Neuronal stem cell (in vitro differentiated cells): ENCODE data around the gene RAB22A.

ENCODE experiments used
- DNase-seq: peaks from one replicate; pipeline ENCODE4 v3.0.0-alpha.2; 2013; ENCODE audit warnings: low spot score
- H2AFZ ChIP-seq: one replicate; pipeline ENCODE4 v1.6.1; 2013; ENCODE audit warnings: mild to moderate bottlenecking, low read length, inconsistent platforms
- H2AK5ac ChIP-seq: 2 replicates; pipeline ENCODE4 v1.6.1; 2013; ENCODE audit warnings: low read depth, mild to moderate bottlenecking, inconsistent platforms, low read length, moderate library complexity, mixed read lengths
- H2BK120ac ChIP-seq: 2 replicates; pipeline ENCODE4 v1.6.1; 2013; ENCODE audit warnings: low read depth, mild to moderate bottlenecking, inconsistent platforms, low read length, moderate library complexity, mixed read lengths
- H2BK12ac ChIP-seq: one replicate; pipeline ENCODE4 v1.6.1; 2013; ENCODE audit warnings: low read length, inconsistent platforms
- H2BK15ac ChIP-seq: 2 replicates; pipeline ENCODE4 v1.6.1; 2013; ENCODE audit warnings: mild to moderate bottlenecking, low read length, inconsistent platforms, mixed read lengths
- H2BK5ac ChIP-seq: one replicate; pipeline ENCODE4 v1.6.1; 2013; ENCODE audit warnings: inconsistent platforms, mild to moderate bottlenecking, low read length, moderate library complexity
- H3K14ac ChIP-seq: one replicate; pipeline ENCODE4 v1.6.1; 2013; ENCODE audit warnings: low read length, inconsistent platforms
- H3K18ac ChIP-seq: 2 replicates; pipeline ENCODE4 v1.6.1; 2013; ENCODE audit warnings: low read length, inconsistent platforms
- H3K23ac ChIP-seq: 2 replicates; pipeline ENCODE4 v1.6.1; 2013; ENCODE audit warnings: low read depth, mild to moderate bottlenecking, mixed read lengths, low read length, inconsistent platforms; ENCODE audit not compliant: poor library complexity
- H3K27ac ChIP-seq: replicated peaks from 3 replicates; pipeline ENCODE4 v1.5.1; 2013; ENCODE audit warnings: low read length, inconsistent platforms
- H3K27me3 ChIP-seq, 3 experiments: 2 replicates each; pipeline ENCODE4 v1.6.1; 2013; ENCODE audit warnings: low read length in 3 of 3, mild to moderate bottlenecking in 2 of 3, inconsistent platforms in 1 of 3, low read depth in 1 of 3, mixed read lengths in 1 of 3, moderate library complexity in 1 of 3; ENCODE audit not compliant: control insufficient read depth in 3 of 3, insufficient read depth in 3 of 3
- H3K36me3 ChIP-seq, 2 donors: replicated peaks in 1 of 2; 2 replicates each; pipeline ENCODE4 v1.6.1; 2013; ENCODE audit warnings: low read length in 2 of 2; ENCODE audit not compliant: control insufficient read depth in 2 of 2, insufficient read depth in 2 of 2
- H3K4ac ChIP-seq: 2 replicates; pipeline ENCODE4 v1.6.1; 2013; ENCODE audit warnings: inconsistent platforms, mild to moderate bottlenecking, low read length, moderate library complexity
- H3K4me1 ChIP-seq, 2 donors: 1 replicate in 1 of 2; 2 replicates in 1 of 2; pipeline ENCODE4 v1.6.1; 2013; ENCODE audit warnings: low read length in 2 of 2, low read depth in 1 of 2; ENCODE audit not compliant: control insufficient read depth in 2 of 2, insufficient read depth in 1 of 2
- H3K4me2 ChIP-seq: one replicate; pipeline ENCODE4 v1.6.1; 2013; ENCODE audit warnings: mild to moderate bottlenecking, low read length, inconsistent platforms; ENCODE audit not compliant: insufficient read depth, poor library complexity, severe bottlenecking
- H3K4me3 ChIP-seq, 2 donors: 2 replicates each; pipeline ENCODE4 v1.5.1; 2013; ENCODE audit warnings: low read length in 2 of 2, mild to moderate bottlenecking in 2 of 2, inconsistent platforms in 1 of 2, moderate library complexity in 1 of 2
- H3K79me1 ChIP-seq: one replicate; pipeline ENCODE4 v1.6.1; 2013; ENCODE audit warnings: low read depth, mild to moderate bottlenecking, inconsistent platforms, low read length, moderate library complexity
- H3K9ac ChIP-seq: one replicate; pipeline ENCODE4 v1.6.1; 2013; ENCODE audit warnings: mild to moderate bottlenecking, low read depth, low read length, inconsistent platforms; ENCODE audit not compliant: poor library complexity
- H3K9me3 ChIP-seq, 2 donors: replicated peaks in 1 of 2; 2 replicates each; pipeline versions ENCODE3 to v1.6.1; 2013; ENCODE audit warnings: low read length in 2 of 2, mild to moderate bottlenecking in 2 of 2, inconsistent platforms in 1 of 2, low read depth in 1 of 2, mixed read lengths in 1 of 2, moderate library complexity in 1 of 2; ENCODE audit not compliant: control insufficient read depth in 2 of 2, insufficient read depth in 1 of 2
- H4K8ac ChIP-seq: one replicate; pipeline ENCODE4 v1.6.1; 2013; ENCODE audit warnings: low read depth, mild to moderate bottlenecking, inconsistent platforms, low read length, moderate library complexity
- H4K91ac ChIP-seq: one replicate; pipeline ENCODE4 v1.6.1; 2013; ENCODE audit warnings: low read length, low read depth, mild to moderate bottlenecking, inconsistent platforms; ENCODE audit not compliant: poor library complexity
- WGBS, 2 donors: extraction: QIAGEN DNeasy Blood & Tissue Kit; methylation state at CpG; one replicate each; pipeline ENCODE4 v1.1.7; 2013; ENCODE audit warnings: missing lambda C conversion rate in 2 of 2, mixed read lengths in 1 of 2; ENCODE audit not compliant: insufficient read length in 2 of 2, insufficient replicate concordance in 1 of 2; ENCODE audit errors: extremely low coverage in 2 of 2; 5-methylcytosine and 5-hydroxymethylcytosine counted together

Gene RAB22A

GRCh38 chr20:58402827-58403226 lies 93.3 kb downstream of the RAB22A start:
- Histone ChIP-seq H2AK5ac (no peak overlapping the region), H3K4me2 (no peak overlapping the region), H2BK5ac (no peak overlapping the region), H4K8ac (no peak overlapping the region), H3K18ac (no peak overlapping the region), H2BK15ac (no peak overlapping the region), H3K4ac (no peak overlapping the region), H3K36me3 (peaks cover 0 to 12% of the 10 kb centered on the region in 2 donors), H3K9ac (no peak overlapping the region), H2BK12ac (no peak overlapping the region), H4K91ac (no peak overlapping the region), H2BK120ac (no peak overlapping the region), H3K4me1 (no peaks in the 10 kb centered on the region), H3K27ac (no peak overlapping the region), H3K4me3 (no peak overlapping the region), H3K14ac (no peak overlapping the region), H3K23ac (no peak overlapping the region), H3K27me3 (no peaks in the 10 kb centered on the region), H3K9me3 (peaks cover 0 to 5% of the 10 kb centered on the region in 2 donors), H2AFZ (no peak overlapping the region), H3K79me1 (peaks cover 3% of the 10 kb centered on the region)
- WGBS, 2 donors: no CpG with 5 or more reads among the region's 5 CpGs
- DNase-seq: no peak

- Histone ChIP-seq H3K79me1 (peaks cover 3% of the 10 kb centered on the region), H2BK5ac (no peak overlapping the region), H3K27ac (no peak overlapping the region), H3K14ac (no peak overlapping the region), H3K4me3 (no peak overlapping the region), H2BK15ac (no peak overlapping the region), H2AK5ac (no peak overlapping the region), H3K23ac (no peak overlapping the region), H3K36me3 (peaks cover 0 to 9% of the 10 kb centered on the region in 2 donors), H3K4me1 (no peaks in the 10 kb centered on the region), H2AFZ (no peak overlapping the region), H3K18ac (no peak overlapping the region), H3K4me2 (no peak overlapping the region), H3K9ac (no peak overlapping the region), H2BK120ac (no peak overlapping the region), H4K91ac (no peak overlapping the region), H4K8ac (no peak overlapping the region), H3K27me3 (no peaks in the 10 kb centered on the region), H2BK12ac (no peak overlapping the region), H3K4ac (no peak overlapping the region), H3K9me3 (peaks cover 0 to 5% of the 10 kb centered on the region in 2 donors)
- no peak for DNase-seq
- no CpG with 5 or more reads among the region's 3 CpGs for WGBS, 2 donors
Measured at GRCh38 chr20:58403272-58403671, 93.8 kb downstream of the RAB22A start.

- WGBS, 2 donors: no CpG with 5 or more reads among the region's 11 CpGs
- Histone ChIP-seq H3K79me1 (peaks cover 3% of the 10 kb centered on the region), H3K9ac (no peak overlapping the region), H3K4me3 (no peak overlapping the region), H2AFZ (no peak overlapping the region), H3K27ac (no peak overlapping the region), H2BK120ac (no peak overlapping the region), H2BK5ac (no peak overlapping the region), H4K8ac (no peak overlapping the region), H3K23ac (no peak overlapping the region), H3K18ac (no peak overlapping the region), H3K27me3 (no peaks in the 10 kb centered on the region), H2AK5ac (no peak overlapping the region), H3K4ac (no peak overlapping the region), H4K91ac (no peak overlapping the region), H3K9me3 (peaks cover under 1% of the 10 kb centered on the region in 2 donors), H3K4me1 (peaks cover 0 to 2% of the 10 kb centered on the region in 2 donors), H3K4me2 (no peak overlapping the region), H3K36me3 (peaks cover 0 to 3% of the 10 kb centered on the region in 2 donors), H2BK15ac (no peak overlapping the region), H3K14ac (no peak overlapping the region), H2BK12ac (no peak overlapping the region)
- DNase-seq: no peak
Measured at GRCh38 chr20:58405504-58406291, 96.2 kb downstream of the RAB22A start.

- H3K18ac ChIP-seq: no peak overlapping the region
- no peak overlapping the region for H2AK5ac ChIP-seq
- no peak overlapping the region for H3K4ac ChIP-seq
- H3K4me2 ChIP-seq: no peak overlapping the region
- no CpG with 5 or more reads among the region's 4 CpGs for WGBS, 2 donors
- H3K23ac ChIP-seq: no peak overlapping the region
- H3K79me1 ChIP-seq: peaks cover 3% of the 10 kb centered on the region
- H3K4me1 ChIP-seq: peaks cover 0 to 2% of the 10 kb centered on the region in 2 donors
- peaks cover 0 to 4% of the 10 kb centered on the region in 2 donors for H3K36me3 ChIP-seq
- no peak overlapping the region for H2BK120ac ChIP-seq
- H3K9ac ChIP-seq: no peak overlapping the region
- H4K91ac ChIP-seq: no peak overlapping the region
- no peak for DNase-seq
- H3K4me3 ChIP-seq: no peak overlapping the region
- H2AFZ ChIP-seq: no peak overlapping the region
- H3K9me3 ChIP-seq: peaks cover 0 to 1% of the 10 kb centered on the region in 2 donors
- no peak overlapping the region for H2BK12ac ChIP-seq
- H2BK5ac ChIP-seq: no peak overlapping the region
- H4K8ac ChIP-seq: no peak overlapping the region
- no peaks in the 10 kb centered on the region for H3K27me3 ChIP-seq
- H3K27ac ChIP-seq: no peak overlapping the region
- no peak overlapping the region for H2BK15ac ChIP-seq
- H3K14ac ChIP-seq: no peak overlapping the region
Measured at GRCh38 chr20:58406422-58407001, 97.0 kb downstream of the RAB22A start.
